Activated CD8-positive, alpha-beta memory T cell treated with anti-CD3 and anti-CD28 coated beads, Interleukin-2, amount 50 U/mL, for 48 hours (primary cell): ENCODE results near the gene SST.

Experiments used
- DNase-seq: peaks from one replicate; pipeline ENCODE4 v3.0.0-alpha.2; 2020

SST gene

GRCh38 chr3:187626581-187626980 lies 43.6 kb downstream of the SST start:
- DNase-seq: no peak

- DNase-seq: no peak
Observed at GRCh38 chr3:187624588-187624987, 45.6 kb downstream of the SST start.

- no peak for DNase-seq
Observed at GRCh38 chr3:187623285-187623814, 46.8 kb downstream of the SST start.

- no peak for DNase-seq
Observed at GRCh38 chr3:187621881-187622280, 48.3 kb downstream of the SST start.

GRCh38 chr3:187619461-187619860 lies 50.7 kb downstream of the SST start:
- no peak for DNase-seq
